Epithelial cell of proximal tubule (primary cell): ENCODE measurements around the gene CCL27. TPM values are rescaled to one million over a fixed set of nuclear protein-coding genes. Genes with fewer than 3 reads are reported as not detected.
A peak's percentile ranks its signal among the peaks of the same experiment; 100 is the strongest.

Source experiments
- DNase-seq: peaks from one replicate; pipeline ENCODE4 v3.0.0-alpha.2; 2011; ENCODE audit warnings: low read depth
- H3K4me3 ChIP-seq: 2 replicates; pipeline ENCODE4 v1.5.1; 2011; ENCODE audit warnings: low read depth, mild to moderate bottlenecking, low read length
- CTCF ChIP-seq: conservative IDR thresholded peaks from 2 replicates; pipeline ENCODE4 v1.5.1; 2012; ENCODE audit warnings: low read depth, mild to moderate bottlenecking, low read length
- total RNA-seq: library from RNA; depleted of rRNA; stranded (reverse); fragments of >200 nt; gene quantifications from 2 replicates; pipeline ENCODE4 v1.2.3, GENCODE V29; 2015

The CCL27 gene
- total RNA-seq, 1 donor from 2014 or later = not detected

- no peak for TF ChIP-seq CTCF
- no peak for DNase-seq
- H3K4me3 ChIP-seq = peak within 1 kb of the TSS; percentile 45
Measured at GRCh38 chr9:34628656-34629490, 33.6 kb downstream of the CCL27 start, which contains the start of gene ARID3C. Gene ARID3C, minus strand, starts transcription at chr9:34629066. Its CDS starts 1,052 bp downstream, at chr9:34628014.

- TF ChIP-seq CTCF = no peak
- DNase-seq = no peak
- peak overlapping the region; percentile 45 for H3K4me3 ChIP-seq
Measured at GRCh38 chr9:34627716-34628655, 34.5 kb downstream of the CCL27 start.

- no peak for DNase-seq
- no peak overlapping the region for H3K4me3 ChIP-seq
- no peak for TF ChIP-seq CTCF
Measured at GRCh38 chr9:34625186-34625486, 37.3 kb downstream of the CCL27 start.

- DNase-seq = no peak
- TF ChIP-seq CTCF = no peak
- no peak overlapping the region for H3K4me3 ChIP-seq
Measured at GRCh38 chr9:34624475-34625185, 37.8 kb downstream of the CCL27 start.

GRCh38 chr9:34623374-34624235 is 38.9 kb downstream of the CCL27 start:
- H3K4me3 ChIP-seq = no peak overlapping the region
- DNase-seq = no peak
- TF ChIP-seq CTCF = no peak
